ENCODE measurements around the gene STAT5B. TPM values are rescaled to one million over a fixed set of nuclear protein-coding genes. Genes with fewer than 3 reads are reported as not detected.

The STAT5B gene
- total and polyA plus RNA-seq, 9 of the 15 experiments (the other 6 are each of a cell fraction or from before 2014, with no cell fraction given) = 20.8 to 176 (median 92.4) TPM

DNA sequence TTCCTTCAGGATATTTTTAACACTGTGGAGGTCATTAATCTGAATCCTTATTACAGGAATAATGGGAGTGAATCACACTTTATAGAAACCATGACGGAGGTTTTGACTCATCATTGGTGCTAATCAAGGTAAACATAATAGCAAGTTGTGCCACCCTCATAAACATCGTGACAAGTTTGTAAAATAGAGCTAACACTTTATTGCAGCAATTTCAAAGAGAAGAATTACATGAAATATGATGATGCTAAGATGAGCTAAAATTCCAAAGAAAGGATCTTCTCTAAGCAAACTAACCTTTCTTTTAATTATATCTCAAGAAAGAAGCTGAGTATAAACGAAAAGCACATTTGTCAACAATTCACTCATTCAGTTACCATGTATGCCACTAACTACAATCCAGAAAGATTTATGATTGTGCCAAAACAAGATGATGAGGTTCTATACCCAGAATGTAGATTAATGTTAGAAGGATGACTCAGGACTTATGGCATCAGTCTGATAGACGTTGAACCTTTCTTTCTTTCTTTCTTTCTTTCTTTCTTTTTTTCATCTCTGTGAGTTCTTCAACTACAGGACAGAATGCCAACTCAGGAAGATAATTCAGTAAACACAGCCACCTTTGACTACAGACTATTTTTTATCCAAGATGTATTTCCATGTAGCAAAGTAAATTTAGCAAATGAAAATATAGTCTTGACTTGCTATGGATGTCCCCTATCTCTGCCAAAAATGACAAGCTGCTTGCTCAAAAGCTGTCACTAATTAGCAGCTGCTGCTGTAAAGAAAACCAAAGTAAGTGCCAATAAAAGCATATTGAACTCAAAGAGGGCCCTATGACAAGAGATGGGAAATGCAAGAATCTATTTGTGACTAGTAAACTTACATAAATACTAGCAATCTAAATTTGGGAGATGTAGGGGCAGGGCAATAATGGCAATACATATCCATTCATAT lies 23.3 kb downstream of the STAT5B start (continued):
- 0 out of 2 replicates have a peak, but pooled peaks have one; percentile 10 for TF ChIP-seq CBFA2T3 (IDR thresholded peaks at IDR 0.05)
- no peak for TF ChIP-seq KDM4B (IDR thresholded peaks at IDR 0.05; ENCODE audit: borderline replicate concordance in 2 of 2, low read depth in 1 of 2)
- peak; percentile 86 for TF ChIP-seq MAFG (tag; conservative IDR thresholded peaks at IDR 0.05)
- no peak for TF ChIP-seq SMAD4 (CRISPR knock-in tag; conservative IDR thresholded peaks at IDR 0.05)
- TF ChIP-seq ZSCAN32 (CRISPR knock-in tag; IDR thresholded peaks at IDR 0.05) = no peak
- TF ChIP-seq ZNF830 (CRISPR knock-in tag; IDR thresholded peaks at IDR 0.05) = no peak
- TF ChIP-seq, protein P1, sequence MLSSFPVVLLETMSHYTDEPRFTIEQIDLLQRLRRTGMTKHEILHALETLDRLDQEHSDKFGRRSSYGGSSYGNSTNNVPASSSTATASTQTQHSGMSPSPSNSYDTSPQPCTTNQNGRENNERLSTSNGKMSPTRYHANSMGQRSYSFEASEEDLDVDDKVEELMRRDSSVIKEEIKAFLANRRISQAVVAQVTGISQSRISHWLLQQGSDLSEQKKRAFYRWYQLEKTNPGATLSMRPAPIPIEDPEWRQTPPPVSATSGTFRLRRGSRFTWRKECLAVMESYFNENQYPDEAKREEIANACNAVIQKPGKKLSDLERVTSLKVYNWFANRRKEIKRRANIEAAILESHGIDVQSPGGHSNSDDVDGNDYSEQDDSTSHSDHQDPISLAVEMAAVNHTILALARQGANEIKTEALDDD (IDR thresholded peaks at IDR 0.05) = no peak
- TF ChIP-seq MAZ (CRISPR knock-in tag; conservative IDR thresholded peaks at IDR 0.05 in 1 of 2, IDR thresholded peaks at IDR 0.05 in 1 of 2) = no peak
- TF ChIP-seq CREB1 (IDR thresholded peaks at IDR 0.05) = no peak
- no peak for TF ChIP-seq CREB1 (CRISPR knock-in tag; IDR thresholded peaks at IDR 0.05)
- TF ChIP-seq ZNF23 (CRISPR knock-in tag; IDR thresholded peaks at IDR 0.05) = no peak
- no peak for TF ChIP-seq PBX2 (CRISPR knock-in tag; IDR thresholded peaks at IDR 0.05; ENCODE audit: low read depth)
- TF ChIP-seq PBX2 (tag; conservative IDR thresholded peaks at IDR 0.05; ENCODE audit: low read depth) = peak; percentile 93
- TF ChIP-seq YBX1 (IDR thresholded peaks at IDR 0.05) = no peak
- peak; percentile 55; the same call in 1 of the 2 replicates for TF ChIP-seq MAFK (IDR thresholded peaks at IDR 0.05; ENCODE audit: low read length)
- no peak for TF ChIP-seq ZNF76 (CRISPR knock-in tag; IDR thresholded peaks at IDR 0.05; ENCODE audit: borderline replicate concordance)
- no peak for TF ChIP-seq ZNF780A (CRISPR knock-in tag; IDR thresholded peaks at IDR 0.05)
- TF ChIP-seq SIN3B (IDR thresholded peaks at IDR 0.05; ENCODE audit: low read depth) = no peak
- TF ChIP-seq FUS (optimal IDR thresholded peaks at IDR 0.05; ENCODE audit: low read depth, low read length) = no peak
- no peak for TF ChIP-seq FOXA1 (IDR thresholded peaks at IDR 0.05; ENCODE audit: borderline replicate concordance)
- TF ChIP-seq NFE2 (IDR thresholded peaks at IDR 0.05; ENCODE audit: low read depth) = peak; percentile 87
- TF ChIP-seq ILF3 (IDR thresholded peaks at IDR 0.05; ENCODE audit: borderline replicate concordance) = no peak
- peak; percentile 55; the same call in 1 of the 2 replicates for TF ChIP-seq MAFF (IDR thresholded peaks at IDR 0.05; ENCODE audit: low read length)
- TF ChIP-seq MYNN (IDR thresholded peaks at IDR 0.05) = no peak
- no peak for TF ChIP-seq MYNN (CRISPR knock-in tag; IDR thresholded peaks at IDR 0.05)
- TF ChIP-seq COPS2 (conservative IDR thresholded peaks at IDR 0.05) = no peak
- TF ChIP-seq TCF15 (CRISPR knock-in tag; IDR thresholded peaks at IDR 0.05) = no peak
- TF ChIP-seq MCM7 (IDR thresholded peaks at IDR 0.05) = no peak
- TF ChIP-seq PTBP1 (IDR thresholded peaks at IDR 0.05; ENCODE audit: low read depth, low read length) = no peak

Data from K562 (cell line).